Fibroblast of lung (primary cell): ENCODE data around the gene GRM8. TPM values are rescaled to one million over a fixed set of nuclear protein-coding genes. Genes with fewer than 3 reads are reported as not detected.
A peak's percentile ranks its signal among the peaks of the same experiment; 100 is the strongest.

Experiments used
- DNase-seq, 2 donors: peaks; one replicate each; pipeline versions ENCODE4 v3.0.0 to v3.0.0-alpha.2; 2010; ENCODE audit warnings: low read depth in 2 of 2
- H2AFZ ChIP-seq: 2 replicates; pipeline ENCODE4 v1.5.1; 2012; ENCODE audit warnings: low read length, control low read depth, inconsistent platforms
- H3K27ac ChIP-seq: 2 replicates; pipeline ENCODE4 v1.5.1; 2011; ENCODE audit warnings: low read length, control low read depth; ENCODE audit not compliant: insufficient read depth
- H3K27me3 ChIP-seq: 2 replicates; pipeline ENCODE4 v1.5.1; 2011; ENCODE audit warnings: mild to moderate bottlenecking, low read length; ENCODE audit not compliant: control insufficient read depth, insufficient read depth
- H3K36me3 ChIP-seq: 2 replicates; pipeline ENCODE4 v1.5.1; 2011; ENCODE audit warnings: low read length; ENCODE audit not compliant: control insufficient read depth, insufficient read depth
- H3K4me1 ChIP-seq: 2 replicates; pipeline ENCODE4 v1.5.1; 2011; ENCODE audit warnings: low read length; ENCODE audit not compliant: control insufficient read depth, insufficient read depth; ENCODE audit errors: extremely low read depth
- H3K4me2 ChIP-seq: 2 replicates; pipeline ENCODE4 v1.5.1; 2011; ENCODE audit warnings: low read length, control low read depth; ENCODE audit not compliant: insufficient read depth; ENCODE audit errors: extremely low read depth
- H3K4me3 ChIP-seq, 4 experiments: fragments of 200-600 bp in 1 of 4; sonication (generic) in 1 of 4; replicated peaks in 1 of 4; 2 replicates each; pipeline ENCODE4 v1.5.1; 2011 to 2016; ENCODE audit warnings: low read length in 4 of 4, low read depth in 3 of 4, mild to moderate bottlenecking in 3 of 4, control low read depth in 2 of 4, inconsistent platforms in 1 of 4, mixed read lengths in 1 of 4; ENCODE audit not compliant: insufficient read depth in 1 of 4; ENCODE audit errors: control extremely low read depth in 1 of 4
- H3K79me2 ChIP-seq: 2 replicates; pipeline ENCODE4 v1.5.1; 2012; ENCODE audit warnings: mild to moderate bottlenecking, low read length, inconsistent platforms; ENCODE audit not compliant: control insufficient read depth, insufficient read depth
- H3K9ac ChIP-seq: 2 replicates; pipeline ENCODE4 v1.5.1; 2011; ENCODE audit warnings: mild to moderate bottlenecking, low read length, control low read depth; ENCODE audit not compliant: insufficient read depth
- H3K9me3 ChIP-seq: 2 replicates; pipeline ENCODE4 v1.5.1; 2012; ENCODE audit warnings: low read depth, low read length; ENCODE audit not compliant: control insufficient read depth, insufficient read depth
- H4K20me1 ChIP-seq: 2 replicates; pipeline ENCODE4 v1.5.1; 2011; ENCODE audit warnings: low read length; ENCODE audit not compliant: control insufficient read depth, insufficient read depth; ENCODE audit errors: extremely low read depth
- CTCF ChIP-seq, 2 donors: IDR thresholded peaks in 1 of 2; conservative IDR thresholded peaks in 1 of 2; 1 replicate in 1 of 2; 2 replicates in 1 of 2; pipeline ENCODE4 v1.5.1; 2011 to 2012; ENCODE audit warnings: low read length in 2 of 2, control low read depth in 1 of 2, inconsistent platforms in 1 of 2, low read depth in 1 of 2, mild to moderate bottlenecking in 1 of 2
- EZH2 ChIP-seq: IDR thresholded peaks from 2 replicates; pipeline ENCODE4 v1.5.1; 2012; ENCODE audit warnings: low read length, control low read depth, mild to moderate bottlenecking; ENCODE audit errors: missing control alignments
- polyA plus RNA-seq, 2 donors: library from polyadenylated mRNA; depleted of rRNA in 1 of 2; stranded (reverse) in 1 of 2; unstranded in 1 of 2; fragments of >200 nt; gene quantifications; 2 replicates each; pipeline ENCODE4 v1.2.1, GENCODE V29; 2011 to 2012; ENCODE audit warnings: missing spikeins in 1 of 2
- total RNA-seq: library from RNA; depleted of rRNA; stranded (reverse); fragments of >200 nt; gene quantifications from 2 replicates; pipeline ENCODE4 v1.2.1, GENCODE V29; 2014

The GRM8 gene
- total and polyA plus RNA-seq, 2 donors (not counting 1 experiment from before 2014, with no cell fraction given) = not detected

GRCh38 chr7:126569402-126569801 is 683.3 kb downstream of the GRM8 start:
- peak in 1 of 2 donors; percentile 16 for DNase-seq

GRCh38 chr7:126557271-126557670 is 695.5 kb downstream of the GRM8 start:
- H3K4me2 ChIP-seq = no peak overlapping the region
- H3K4me1 ChIP-seq = no peaks in the 10 kb centered on the region
- no peak for DNase-seq
- H3K9ac ChIP-seq = no peak overlapping the region
- no peaks in the 10 kb centered on the region for H3K36me3 ChIP-seq
- H3K9me3 ChIP-seq = no peaks in the 10 kb centered on the region
- no peaks in the 10 kb centered on the region for H4K20me1 ChIP-seq
- no peak overlapping the region for H3K27ac ChIP-seq
- H3K27me3 ChIP-seq = no peaks in the 10 kb centered on the region
- TF ChIP-seq CTCF (conservative IDR thresholded peaks at IDR 0.05 in 1 of 2, IDR thresholded peaks at IDR 0.05 in 1 of 2; ENCODE audit: low read depth in 1 of 2, low read length in 2 of 2) (no peak), EZH2 (no peak)
- H3K79me2 ChIP-seq = no peaks in the 10 kb centered on the region
- H2AFZ ChIP-seq = no peak overlapping the region
- H3K4me3 ChIP-seq = no peak overlapping the region

More at GRCh38 chr7:126569402-126569801, 683.3 kb downstream of the GRM8 start:
- H2AFZ ChIP-seq = no peak overlapping the region
- H3K27me3 ChIP-seq = no peaks in the 10 kb centered on the region
- H3K4me1 ChIP-seq = no peaks in the 10 kb centered on the region
- H3K27ac ChIP-seq = no peak overlapping the region
- H4K20me1 ChIP-seq = no peaks in the 10 kb centered on the region
- H3K79me2 ChIP-seq = no peaks in the 10 kb centered on the region
- TF ChIP-seq EZH2 (no peak), CTCF (conservative IDR thresholded peaks at IDR 0.05 in 1 of 2, IDR thresholded peaks at IDR 0.05 in 1 of 2; ENCODE audit: low read depth in 1 of 2, low read length in 2 of 2) (no peak)
- H3K36me3 ChIP-seq = no peaks in the 10 kb centered on the region
- H3K9ac ChIP-seq = no peak overlapping the region
- H3K4me2 ChIP-seq = no peak overlapping the region
- H3K4me3 ChIP-seq = no peak overlapping the region
- no peaks in the 10 kb centered on the region for H3K9me3 ChIP-seq

- Histone ChIP-seq H3K9ac (no peak overlapping the region), H3K27ac (no peak overlapping the region), H4K20me1 (no peaks in the 10 kb centered on the region), H3K9me3 (no peaks in the 10 kb centered on the region), H3K27me3 (no peaks in the 10 kb centered on the region), H3K4me2 (no peak overlapping the region), H3K4me1 (no peaks in the 10 kb centered on the region), H3K36me3 (no peaks in the 10 kb centered on the region), H3K4me3 (no peak overlapping the region), H2AFZ (no peak overlapping the region), H3K79me2 (no peaks in the 10 kb centered on the region)
- no peak for DNase-seq
- no peak for TF ChIP-seq CTCF (conservative IDR thresholded peaks at IDR 0.05 in 1 of 2, IDR thresholded peaks at IDR 0.05 in 1 of 2; ENCODE audit: low read depth in 1 of 2, low read length in 2 of 2)
- no peak for TF ChIP-seq EZH2
Measured at GRCh38 chr7:126541406-126541805, 711.3 kb downstream of the GRM8 start.
